Measurements from ENCODE around the gene CCDC149.

The CCDC149 gene

DNA sequence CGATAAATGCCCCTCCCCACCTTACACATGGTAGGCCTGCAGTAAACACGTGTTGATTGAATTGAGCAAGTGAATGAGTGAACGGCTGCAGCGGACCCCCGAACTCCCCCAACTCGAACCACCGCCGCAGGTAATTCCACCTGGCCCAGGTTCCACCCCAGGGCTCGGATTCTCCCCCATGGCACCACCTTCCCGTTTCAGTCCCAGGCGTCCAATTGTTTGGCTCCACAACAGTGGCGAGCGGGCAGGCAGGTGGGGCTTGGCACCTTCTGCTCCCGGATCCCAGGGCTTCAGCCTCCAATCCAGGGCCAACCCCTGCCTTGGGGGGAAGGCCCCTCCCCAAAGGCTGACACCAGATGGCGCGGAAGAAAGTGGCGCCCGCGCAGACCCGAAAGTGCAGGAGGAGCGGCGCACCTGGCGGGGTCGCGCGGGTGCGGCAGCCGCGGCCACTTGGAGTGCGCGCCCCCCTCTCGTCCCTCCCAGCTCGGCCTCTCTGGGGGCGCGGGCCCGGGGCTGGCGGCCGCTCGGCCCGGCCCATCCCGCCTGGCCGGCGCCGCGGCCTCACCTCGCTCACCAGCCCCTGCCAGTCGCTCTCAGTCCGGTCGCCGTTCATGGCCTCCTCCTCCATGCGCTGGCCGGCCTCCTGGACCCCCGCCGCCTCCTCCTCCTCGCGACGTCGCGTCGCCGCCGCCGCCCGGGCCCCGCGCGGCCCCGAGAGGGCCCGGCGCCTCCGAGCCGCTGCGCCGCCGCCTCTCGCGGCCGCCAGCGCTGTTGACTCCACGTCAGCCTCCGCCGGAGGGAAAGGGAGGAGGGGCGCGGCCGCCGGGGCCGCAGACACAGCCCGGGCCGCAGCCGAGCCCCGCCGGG lies at the start of gene CCDC149:
Gene CCDC149, minus strand, starts transcription at position 791 of the 867 bp plus-strand sequence. Its CDS starts 178 bp downstream, at position 613.
- peak; percentile 96 to 98 for DNase-seq

DNA sequence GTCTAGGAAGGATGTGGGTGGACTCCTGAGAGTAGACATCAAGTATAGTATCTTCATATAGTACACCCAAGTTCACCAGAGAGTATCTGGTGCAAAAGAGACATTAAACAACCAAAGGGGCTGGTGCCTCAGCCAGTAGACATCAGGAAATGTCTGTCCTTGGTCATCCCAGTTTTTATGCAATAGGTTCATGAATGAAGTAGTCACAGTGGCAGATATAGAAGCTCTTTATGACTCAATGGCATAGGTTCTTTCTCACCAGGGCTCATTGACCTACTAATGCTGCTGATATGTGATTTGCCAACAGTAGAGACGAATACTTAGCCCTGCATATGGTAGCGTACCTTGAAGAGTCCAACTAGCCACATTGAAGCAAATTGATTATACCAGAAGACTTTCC lies 45.0 kb upstream of the CCDC149 start:
- DNase-seq, result no peak

DNA sequence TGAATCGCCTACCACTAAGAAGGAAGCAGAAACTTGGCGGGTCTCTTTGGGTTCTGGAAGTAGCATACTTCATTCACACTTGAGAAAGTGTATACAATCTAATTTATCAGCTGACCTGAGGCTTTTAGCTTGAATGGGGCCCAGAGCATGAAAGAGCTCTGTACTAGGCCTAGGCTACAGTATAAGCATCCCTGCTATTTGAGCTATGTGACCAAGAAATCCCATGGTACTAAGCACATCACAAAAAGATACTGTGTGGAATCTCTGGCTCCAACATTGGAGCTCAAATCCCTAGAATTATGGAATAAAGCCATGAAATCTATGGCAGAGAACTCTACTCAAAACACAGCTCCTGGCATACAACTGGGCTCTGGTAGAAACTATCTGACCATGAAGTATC lies 43.9 kb upstream of the CCDC149 start:
- no peak for DNase-seq

DNA sequence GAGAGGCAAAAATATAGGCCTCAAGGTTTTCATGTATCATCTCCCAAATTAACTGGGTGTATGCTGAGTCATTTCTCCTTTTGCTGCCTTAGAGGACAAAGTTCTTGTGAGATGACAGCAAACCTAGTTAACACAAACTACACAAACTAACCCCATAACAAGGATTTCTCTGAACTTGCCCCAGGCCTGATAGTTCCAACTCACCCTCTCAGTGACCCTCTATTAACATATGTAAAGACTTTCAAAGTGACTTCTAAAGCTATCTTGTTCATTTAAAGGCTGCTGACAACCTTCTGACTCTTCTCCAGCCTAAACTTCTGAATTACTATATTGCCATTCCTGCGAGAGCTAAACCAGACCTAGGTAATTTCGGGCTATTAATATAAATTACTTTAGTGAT lies 43.2 kb upstream of the CCDC149 start:
- DNase-seq, result no peak

DNA sequence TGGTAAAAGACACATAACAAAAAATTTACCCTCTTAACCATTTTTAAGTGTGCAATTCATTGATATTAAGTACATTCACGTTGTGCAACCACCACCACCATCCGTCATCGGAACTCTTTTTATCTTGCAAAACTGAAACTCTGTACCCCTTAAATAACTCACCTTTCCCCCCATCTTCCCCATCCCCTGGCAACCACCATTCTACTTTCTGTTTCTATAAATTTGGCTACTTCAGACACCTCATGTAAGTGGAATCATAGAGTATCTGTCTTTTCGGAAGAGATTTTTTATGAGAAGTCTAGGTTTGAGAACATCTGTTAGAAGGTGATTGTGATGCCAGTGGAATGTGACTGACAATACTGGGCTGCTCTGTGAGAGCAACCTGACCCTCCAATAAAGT lies 39.8 kb upstream of the CCDC149 start:
- DNase-seq, result no peak

DNA sequence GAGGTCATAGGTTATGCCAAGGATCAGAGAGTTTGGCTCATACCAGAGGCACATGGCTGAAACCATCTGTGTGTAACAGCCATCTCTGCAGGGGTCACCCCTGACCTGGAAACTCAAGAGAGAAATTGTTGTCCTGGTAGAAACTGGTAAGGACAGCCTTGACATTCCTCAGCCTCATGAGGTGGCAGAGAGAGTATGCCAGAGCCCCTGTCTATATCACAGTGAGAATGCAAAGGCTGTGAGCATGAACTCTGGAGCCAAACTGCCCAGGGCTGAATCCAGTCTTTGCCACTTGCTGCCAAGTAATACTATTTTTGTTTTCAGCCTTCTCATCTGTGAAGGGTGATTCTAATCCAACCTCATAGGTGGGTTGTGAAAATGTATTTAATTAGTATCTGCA lies 37.1 kb upstream of the CCDC149 start:
- no peak for DNase-seq

DNA sequence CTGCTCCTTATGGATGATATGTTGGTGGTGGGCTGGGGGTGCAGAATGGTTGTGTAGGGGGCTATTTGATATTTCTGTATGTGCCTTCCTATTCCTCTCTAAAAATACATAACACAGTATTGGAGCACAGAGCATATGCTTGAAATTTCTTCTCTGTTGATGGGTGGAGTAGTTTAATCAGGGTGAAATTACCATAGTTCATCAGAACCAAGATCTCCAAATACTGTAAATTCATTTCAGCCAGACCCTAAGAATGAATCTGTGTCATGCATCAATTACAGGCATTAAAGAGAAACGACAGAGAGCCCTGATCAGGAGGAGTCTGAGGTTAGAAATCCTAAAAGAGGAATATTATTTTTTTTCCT lies 25.1 kb upstream of the CCDC149 start:
- no peak for DNase-seq

DNA sequence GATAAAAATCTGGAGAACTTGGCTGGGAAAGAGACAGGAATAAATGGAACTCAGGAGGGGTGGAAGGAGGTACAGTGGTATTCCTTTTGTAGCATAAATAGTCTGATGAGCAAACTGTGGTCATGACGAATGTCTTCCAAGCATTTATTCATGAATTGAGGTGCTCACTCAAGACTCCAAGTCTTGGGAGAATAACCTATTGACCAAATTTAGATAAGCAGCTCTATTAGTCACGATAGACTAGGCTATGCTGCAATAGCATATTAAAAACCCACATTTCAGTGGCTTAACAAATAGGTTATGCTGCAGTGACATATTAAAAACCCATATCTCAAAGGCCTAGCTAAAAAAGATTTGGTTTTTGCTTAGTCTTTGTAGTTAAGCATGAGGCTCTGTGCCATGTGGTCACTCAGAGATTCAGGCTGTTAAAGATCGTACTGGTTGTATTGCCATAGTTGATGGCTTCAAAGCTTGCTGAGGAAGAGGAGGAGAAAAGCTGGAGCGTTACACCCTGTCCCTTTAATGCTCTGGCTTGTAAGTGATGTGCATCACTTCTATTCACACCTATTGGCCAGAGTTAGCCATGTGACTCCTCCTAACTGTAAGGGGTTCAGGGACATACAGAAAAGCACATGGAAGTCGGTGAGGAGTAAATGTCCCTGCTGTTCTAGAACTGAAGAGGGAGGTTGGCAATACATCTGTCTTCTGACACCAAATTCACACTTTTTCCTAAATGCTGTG lies 24.5 kb upstream of the CCDC149 start:
- no peak for DNase-seq

DNA sequence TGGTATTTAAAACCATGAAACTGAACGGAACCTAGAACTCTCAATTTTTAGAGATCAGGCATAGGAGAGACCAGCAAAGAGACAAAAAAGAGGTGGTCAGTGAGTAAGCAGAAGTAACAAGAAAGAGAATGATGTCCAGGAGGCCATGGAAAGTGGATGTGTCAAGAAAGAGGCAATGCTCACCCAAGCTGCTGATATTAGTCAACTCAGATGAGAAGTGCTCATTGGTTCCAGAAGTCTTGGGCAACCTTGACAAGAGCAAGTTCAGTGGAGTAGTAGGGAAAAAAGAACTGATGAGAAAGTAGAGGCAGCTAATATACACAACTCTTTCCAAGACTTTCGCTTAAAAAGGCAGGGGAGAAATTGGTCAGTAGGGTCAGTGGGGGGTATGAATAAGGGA lies 23.0 kb upstream of the CCDC149 start:
- no peak for DNase-seq

DNA sequence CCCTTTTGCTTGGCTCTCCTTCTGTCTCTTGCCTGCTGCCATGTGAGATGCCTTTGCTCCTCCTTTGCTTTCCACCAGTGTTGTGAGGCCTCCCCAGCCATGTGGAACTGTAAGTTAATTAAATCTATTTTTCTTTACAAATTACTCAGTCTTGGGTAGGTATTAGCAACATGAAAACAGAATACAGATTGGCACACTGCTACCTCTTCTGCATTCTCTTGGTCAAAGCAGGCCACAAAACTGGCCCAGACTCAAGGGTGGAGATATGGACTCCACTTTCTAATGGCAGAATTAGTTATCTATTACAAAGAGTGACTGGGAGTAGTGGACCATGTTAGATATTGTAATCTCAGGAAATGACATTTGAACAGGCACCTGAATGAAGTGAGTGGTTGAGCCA lies 21.5 kb upstream of the CCDC149 start:
- DNase-seq, result no peak

DNA sequence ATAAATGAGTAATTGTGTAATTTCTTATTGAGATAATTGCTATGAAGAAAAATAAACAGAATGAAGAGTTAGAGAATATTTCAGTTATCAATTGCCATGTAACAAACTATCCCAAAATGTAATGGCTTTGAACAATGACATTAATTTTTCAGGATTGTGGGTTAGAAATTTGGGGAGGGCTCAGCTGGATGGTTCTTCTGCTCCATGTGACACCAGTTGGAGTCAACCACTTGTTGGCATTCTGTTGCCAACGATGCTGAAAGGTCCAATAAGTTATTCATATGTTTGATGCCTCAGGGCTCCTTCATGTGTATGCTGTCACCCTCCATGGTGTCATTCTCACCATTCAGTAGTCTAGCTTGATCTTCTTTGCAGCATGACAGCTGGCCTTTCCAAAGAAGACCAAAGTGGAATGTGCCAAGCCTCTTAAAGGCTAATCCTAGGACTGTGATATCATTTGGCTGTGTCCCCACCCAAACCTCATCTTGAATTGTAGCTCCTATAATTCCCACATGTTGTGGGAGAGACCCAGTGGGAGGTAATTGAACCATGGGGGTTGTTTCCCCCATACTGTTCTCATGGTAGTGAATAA lies 20.9 kb upstream of the CCDC149 start:
- no peak for DNase-seq

DNA sequence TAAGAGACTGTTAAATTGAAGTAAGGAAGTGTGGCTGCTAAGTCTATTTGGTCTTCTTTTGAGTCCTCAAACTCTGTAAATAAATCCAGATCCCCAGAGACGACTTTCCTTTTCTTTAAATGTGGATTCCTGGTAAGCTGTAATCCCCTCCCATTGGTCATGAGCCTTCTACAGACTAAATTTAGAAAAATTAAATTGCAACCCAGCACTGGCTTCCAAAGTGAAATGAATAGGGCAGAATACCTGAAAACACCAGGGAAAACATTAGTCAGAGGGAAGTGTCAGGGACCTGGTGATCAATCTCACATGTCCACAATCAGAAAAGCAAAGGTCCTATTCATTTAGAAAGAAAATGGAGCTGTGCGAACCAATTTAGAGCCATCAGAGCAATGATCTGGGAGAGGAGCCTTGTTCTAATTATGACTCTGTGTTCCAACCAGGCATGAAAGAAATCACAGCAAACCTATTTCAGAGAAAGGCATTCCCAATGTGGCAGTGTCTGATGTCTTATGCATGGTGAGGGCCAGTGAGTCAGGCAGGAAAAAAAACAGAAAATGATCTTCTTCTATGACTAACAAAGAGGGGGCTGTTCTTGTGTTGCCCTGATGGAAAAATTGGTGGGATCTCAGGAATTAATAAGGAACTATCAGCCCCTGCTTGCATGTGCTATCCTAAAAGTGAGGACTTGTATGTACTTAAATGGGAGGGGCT lies 19.8 kb upstream of the CCDC149 start:
- DNase-seq, result peak; percentile 55 to 61

DNA sequence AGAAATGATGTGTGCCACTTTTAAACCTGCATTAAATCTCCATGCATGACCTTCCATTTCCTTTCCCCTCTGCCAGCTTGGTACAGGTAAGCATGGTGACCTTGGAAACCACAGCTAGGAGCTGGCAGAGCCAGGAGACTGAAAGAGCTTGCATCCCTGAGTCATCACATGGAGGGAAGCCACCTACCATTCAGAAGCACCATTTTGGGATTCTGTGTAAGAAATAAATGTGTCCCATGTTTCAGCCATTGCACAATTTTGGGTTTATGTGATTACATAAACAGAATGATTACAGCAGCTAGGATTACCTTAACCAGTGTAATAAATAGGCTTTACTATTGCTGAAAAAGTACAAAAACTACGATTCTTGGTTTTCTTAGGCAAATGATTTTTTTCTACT lies 17.3 kb upstream of the CCDC149 start:
- DNase-seq, result no peak

DNA sequence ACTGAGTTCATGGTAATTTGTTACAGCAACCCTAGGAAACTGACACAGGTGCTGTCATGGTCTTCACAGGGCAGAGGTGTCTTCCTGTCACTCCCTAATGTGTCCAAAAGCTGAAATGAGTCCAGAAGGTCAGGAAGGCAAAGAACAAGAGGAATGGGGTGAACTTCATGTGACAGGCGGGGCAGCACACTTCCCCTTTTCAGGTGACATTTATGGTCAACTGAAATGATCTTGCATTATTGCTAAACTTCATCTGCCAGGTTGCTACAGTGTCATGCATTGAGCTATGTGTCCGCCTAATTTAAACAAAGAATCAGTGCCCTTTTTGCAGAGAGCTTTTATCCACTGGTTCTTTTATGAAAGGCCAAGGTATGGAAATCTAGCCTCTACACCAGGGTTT lies 15.9 kb upstream of the CCDC149 start:
- DNase-seq, result no peak

DNA sequence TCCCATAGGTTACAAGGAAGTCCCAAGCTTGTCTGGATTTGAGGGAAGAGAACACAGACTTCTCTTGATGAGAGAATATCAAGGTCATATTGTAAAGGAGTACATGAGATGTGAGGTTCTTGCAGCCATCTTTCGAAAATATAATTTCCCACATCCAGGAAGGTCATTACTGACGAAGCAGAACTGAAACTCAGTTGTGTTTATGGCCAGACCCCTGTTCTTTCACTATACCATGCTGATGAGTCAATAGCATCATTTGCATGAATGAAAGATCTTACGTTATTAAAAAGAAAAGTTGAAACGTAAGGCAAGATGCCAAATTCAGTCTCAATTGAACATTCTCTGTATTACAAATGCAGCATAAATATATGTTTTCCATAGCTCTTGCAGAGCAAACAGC lies 14.2 kb upstream of the CCDC149 start:
- no peak for DNase-seq

DNA sequence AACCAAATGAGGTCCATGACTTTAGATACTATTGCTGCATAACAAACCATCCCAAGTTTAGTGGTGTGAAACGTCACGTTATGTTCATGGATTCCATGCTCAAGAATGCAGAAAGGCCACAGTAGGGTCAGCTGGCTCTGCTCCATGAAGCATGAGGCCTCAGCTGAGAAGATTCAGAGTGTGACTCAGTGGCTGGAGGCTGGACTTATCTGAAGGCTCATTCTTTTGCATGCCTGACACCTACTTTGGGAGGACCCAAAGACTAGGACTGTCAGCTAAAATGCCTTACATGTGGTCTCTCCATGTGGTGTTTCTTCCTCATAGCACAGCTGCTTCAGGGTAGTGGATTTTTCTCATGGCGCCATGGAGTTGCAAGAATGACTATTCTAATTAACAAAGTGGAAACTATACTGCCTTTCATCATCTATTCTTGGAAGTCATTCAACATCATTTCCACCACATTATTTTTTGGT lies 11.5 kb upstream of the CCDC149 start:
- DNase-seq, result no peak

DNA sequence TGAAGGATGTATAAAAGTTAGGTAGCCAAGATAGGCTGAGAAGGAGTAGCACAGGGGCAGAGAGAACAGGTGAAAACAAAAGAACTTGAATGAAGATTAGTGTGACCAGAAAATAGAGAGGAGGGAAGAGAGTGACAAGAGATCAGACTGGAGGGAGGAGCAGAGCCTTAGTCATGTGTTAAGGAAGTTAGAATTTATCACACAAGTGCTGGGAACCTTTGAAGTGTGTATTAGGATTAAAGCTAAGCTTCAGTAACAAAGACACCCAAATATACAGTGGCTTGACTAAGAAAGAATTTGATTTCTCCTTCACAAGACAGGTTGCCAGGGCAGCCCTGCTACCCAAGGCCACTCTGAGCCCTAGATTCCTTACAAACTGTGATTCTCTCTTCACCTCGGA lies 10.7 kb upstream of the CCDC149 start:
- DNase-seq, result no peak

DNA sequence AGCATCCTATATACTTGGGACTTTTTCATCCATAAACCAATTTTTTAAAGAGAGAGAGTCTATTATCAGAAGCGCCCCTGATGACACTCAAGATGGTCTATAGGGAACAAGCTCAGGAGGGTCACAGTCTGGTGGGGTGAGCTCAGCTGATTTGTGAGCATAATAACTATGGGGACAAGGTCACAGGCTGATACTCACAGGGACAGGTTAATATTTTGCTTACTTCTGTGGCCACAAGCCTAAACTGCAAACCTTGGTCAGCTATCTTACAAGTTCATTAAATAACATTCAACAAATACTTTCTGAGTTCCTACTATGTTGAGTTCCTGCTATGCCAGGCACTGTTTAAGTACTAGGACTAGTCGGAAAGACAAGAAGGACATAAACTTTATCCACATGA lies 10.2 kb upstream of the CCDC149 start:
- no peak for DNase-seq

DNA sequence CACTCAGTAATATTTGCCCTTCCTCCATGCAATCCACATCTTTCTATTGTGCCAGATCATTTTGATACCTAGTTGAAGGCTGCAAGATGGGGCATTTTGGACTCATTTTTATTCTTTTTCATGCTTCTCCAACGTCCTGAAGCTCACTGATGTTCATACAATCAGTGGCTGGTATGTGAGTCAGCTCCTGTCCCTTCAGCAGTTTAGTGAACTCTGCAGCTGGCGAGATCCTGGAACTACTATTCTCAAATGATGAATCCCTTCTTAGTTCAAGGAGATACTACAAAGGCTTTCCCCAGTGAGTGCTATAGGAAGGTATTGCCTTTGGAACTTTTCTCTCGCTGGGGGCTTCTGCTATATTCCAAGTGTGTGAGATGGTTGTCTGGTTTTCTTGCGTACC lies 9.6 kb upstream of the CCDC149 start:
- no peak for DNase-seq

DNA sequence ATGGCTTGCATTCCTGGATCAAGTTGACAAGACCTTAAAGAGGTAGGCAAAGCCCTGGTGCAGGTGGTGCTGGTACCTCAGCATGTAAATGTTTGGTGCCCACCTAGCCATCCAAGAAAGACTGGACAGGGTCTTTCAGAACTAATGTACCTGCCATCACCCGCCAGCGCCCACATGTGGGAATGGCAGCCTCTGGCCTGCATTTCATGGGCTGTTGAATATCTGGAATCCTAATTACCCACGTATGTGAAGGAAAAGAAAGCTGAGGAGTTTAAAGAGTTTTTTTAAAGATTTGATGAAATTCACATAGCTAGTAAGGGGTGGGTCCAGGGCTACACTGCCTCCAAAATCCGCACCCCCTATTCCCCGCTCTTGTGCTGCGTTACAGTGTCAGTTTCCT lies 8.6 kb upstream of the CCDC149 start:
- no peak for DNase-seq

DNA sequence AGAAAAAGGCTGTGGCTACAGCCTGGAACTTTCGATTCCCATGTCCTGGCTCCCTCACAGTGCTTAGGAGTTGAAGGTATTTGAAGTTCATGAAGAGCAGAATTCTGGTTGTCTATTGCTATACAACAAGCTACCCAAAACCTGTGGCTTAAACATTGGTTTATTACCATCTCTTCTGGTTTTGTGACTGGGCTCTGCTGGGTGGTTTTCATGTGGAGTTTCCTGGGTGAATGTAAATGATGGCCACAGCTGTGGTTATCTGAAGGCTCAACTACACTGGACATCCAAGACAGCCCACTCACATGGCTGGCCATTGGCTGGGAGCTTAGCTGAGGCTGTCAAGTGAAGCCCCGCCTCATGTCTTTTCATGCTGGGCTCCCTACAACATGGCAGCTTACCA lies 7.2 kb upstream of the CCDC149 start:
- DNase-seq, result no peak

DNA sequence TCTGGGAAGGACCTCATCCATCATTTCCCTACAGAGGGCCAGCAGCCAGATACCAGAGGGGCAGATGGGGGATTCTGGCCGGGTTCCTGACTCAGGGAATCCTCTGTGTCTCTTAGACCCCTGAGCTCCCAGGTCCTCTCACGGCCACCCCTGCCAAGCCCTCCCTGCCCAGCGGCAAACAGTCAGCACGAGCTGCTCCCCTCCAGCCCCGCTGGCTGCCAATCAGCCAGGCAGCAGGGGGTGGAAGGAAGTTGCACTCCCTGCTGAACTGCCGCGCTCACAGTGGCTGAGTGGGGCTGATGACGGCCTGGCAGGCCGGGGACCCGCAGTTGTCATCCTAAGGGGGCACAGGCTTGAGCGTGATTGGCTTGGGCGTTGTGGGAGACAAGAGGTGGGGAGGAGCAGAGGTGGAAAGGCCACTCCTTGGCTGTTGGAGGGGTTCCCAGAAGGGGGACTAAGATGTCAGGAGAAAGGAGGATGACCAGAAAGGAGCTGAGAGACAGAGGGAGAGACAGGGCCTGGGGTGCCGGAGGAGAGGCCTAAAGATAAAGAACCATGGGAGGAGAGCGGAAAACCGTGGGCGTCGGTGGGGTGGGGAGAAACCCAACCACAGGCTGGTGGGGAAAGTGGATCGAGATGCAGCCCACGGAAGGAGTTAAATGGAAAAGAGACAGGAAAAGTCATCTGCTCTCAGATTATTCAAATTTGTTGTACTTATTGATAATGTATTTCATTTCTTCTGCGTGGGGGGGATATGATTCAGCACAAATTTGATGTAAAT lies 4.4 kb upstream of the CCDC149 start:
- no peak for DNase-seq
